ENCODE measurements around the gene TESK2.
"Not testable (repeated sequence)": the region's sequence is repeated elsewhere in the genome, so short reads cannot be mapped to it uniquely, and the experiment has no call there.

- TF ChIP-seq EP300, CTCF, POLR2A, POLR2AphosphoS5 (IDR thresholded peaks at IDR 0.05): not testable (repeated sequence)
These were observed 27.4 kb upstream of the TESK2 start for GRCh38 chr1:45518366-45518765.
